Jurkat, Clone E6-1 (cell line): ENCODE results near the gene FXR1.
A peak's percentile ranks its signal among the peaks of the same experiment; 100 is the strongest.
"Not testable (repeated sequence)": the region's sequence is repeated elsewhere in the genome, so short reads cannot be mapped to it uniquely, and the experiment has no call there.

Experiments
- DNase-seq: peaks from one replicate; pipeline ENCODE4 v3.0.0-alpha.2; 2011; ENCODE audit warnings: low read depth, low spot score
- H3K4me3 ChIP-seq: 2 replicates; pipeline ENCODE4 v1.5.1; 2011; ENCODE audit warnings: mild to moderate bottlenecking, low read length, control low read depth, moderate library complexity

Gene FXR1

DNA sequence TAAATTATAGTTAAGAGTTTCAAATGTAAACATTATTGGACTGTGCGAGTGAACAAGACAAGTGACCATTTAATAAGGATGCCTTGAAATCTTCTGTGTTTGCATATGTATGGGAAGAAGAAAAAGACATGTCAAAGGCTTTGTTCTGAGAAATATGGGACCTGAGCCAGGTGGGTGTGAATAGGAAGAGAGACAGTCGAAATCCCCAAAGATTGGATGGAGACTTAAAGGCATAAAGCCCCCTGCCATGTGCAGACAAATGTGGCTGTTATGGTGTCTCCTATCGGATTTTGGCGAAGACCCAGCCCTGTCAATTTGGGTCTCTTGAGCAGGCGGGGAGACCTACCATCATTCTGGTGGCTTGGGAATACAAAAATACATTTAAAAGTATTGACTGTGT is 16.9 kb downstream of the FXR1 start:
- no peak overlapping the region for H3K4me3 ChIP-seq
- no peak for DNase-seq

GRCh38 chr3:180930526-180930925 is 18.1 kb downstream of the FXR1 start:
- no peak overlapping the region for H3K4me3 ChIP-seq
- DNase-seq: no peak

DNA sequence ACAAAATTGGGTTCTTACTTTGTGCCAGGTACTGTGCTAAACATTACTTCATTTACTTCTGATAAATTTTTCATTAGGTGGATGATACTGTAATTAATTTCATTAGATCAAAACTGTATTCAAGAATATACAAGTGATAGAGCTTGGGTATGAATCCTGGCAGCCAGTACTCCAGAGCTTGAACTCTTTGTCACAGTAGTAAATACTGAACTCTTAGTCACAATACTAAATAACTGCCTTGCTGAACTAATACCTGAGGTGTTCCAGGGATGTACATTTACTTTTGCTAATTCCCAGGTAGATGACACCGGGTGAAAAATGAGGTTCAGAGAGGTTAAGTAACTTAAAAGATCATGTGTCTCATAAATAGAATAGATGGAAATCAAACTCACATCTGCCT is 20.3 kb downstream of the FXR1 start:
- H3K4me3 ChIP-seq: no peak overlapping the region
- no peak for DNase-seq

- H3K4me3 ChIP-seq: no peak overlapping the region
- no peak for DNase-seq
Observed at GRCh38 chr3:180934638-180935037, 22.2 kb downstream of the FXR1 start.

DNA sequence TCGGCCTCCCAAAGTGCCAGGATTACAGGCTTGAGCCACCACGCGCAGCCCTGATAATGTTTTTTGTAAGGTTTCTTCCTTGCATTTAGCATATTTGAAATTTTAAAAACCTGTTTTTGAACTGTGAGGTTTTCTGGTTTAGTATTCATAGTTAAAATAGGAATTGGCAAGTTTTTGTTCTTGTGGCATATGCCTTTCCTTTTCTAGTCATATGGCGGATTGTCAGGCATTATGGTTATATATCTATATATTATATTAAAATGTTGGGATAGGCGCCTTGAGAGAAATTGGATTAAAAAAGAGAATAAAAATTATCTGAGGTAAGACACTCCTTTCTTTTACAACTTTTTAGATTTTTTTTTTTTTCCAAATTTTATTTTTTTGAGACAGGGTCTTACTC is 28.4 kb downstream of the FXR1 start:
- no peak overlapping the region for H3K4me3 ChIP-seq
- DNase-seq: no peak

GRCh38 chr3:180947761-180948390 is 35.4 kb downstream of the FXR1 start:
- DNase-seq: no peak
- no peak overlapping the region for H3K4me3 ChIP-seq

DNA sequence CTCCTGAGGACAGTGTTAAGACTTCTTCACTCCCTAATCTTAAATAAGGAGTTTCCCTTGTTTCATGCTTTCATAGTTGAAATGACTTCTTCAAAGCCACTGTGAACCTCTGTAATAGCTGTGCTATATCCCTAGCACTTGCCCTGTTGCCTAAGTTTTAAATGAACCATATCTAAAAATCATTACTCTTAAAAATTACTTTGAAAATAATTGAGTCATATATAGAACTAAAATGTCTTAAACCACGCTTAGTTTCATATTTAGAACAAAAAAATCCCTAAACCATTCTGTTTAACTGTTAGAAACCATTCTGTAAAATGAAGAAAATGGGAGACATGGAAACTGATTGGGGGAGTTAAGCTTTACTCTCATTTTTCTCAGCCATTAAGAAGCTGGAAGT is 47.2 kb downstream of the FXR1 start:
- DNase-seq: no peak
- no peak overlapping the region for H3K4me3 ChIP-seq

DNA sequence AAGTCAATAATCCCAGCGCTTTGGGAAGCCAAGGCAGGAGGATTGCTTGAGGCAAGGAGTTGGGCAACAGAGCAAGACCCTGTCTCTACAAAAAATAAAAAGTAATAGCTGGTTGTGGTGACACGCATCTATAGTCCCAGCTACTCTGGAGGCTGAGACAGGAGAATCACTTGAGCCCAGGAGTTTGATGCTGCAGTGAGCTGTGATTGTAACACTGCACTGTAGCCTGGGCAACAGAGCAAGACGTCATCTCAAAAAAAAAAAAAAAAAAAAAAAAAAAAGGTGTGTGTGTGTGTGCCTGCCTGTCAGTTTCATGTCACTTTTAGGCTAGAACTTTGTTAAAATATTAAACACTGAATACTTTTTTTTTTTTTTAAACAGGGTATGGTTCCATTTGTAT is 48.6 kb downstream of the FXR1 start:
- no peak for DNase-seq
- H3K4me3 ChIP-seq: no peak overlapping the region

- no peak for DNase-seq
- H3K4me3 ChIP-seq: no peak overlapping the region
Observed at GRCh38 chr3:180961552-180961951, 49.1 kb downstream of the FXR1 start.

- H3K4me3 ChIP-seq: no peak overlapping the region
- DNase-seq: no peak
Observed at GRCh38 chr3:180962530-180962929, 50.1 kb downstream of the FXR1 start.

- no peak for DNase-seq
Observed at GRCh38 chr3:180970931-180971330, 58.5 kb downstream of the FXR1 start.

GRCh38 chr3:180973543-180973942 is 61.1 kb downstream of the FXR1 start:
- no peak for DNase-seq
- H3K4me3 ChIP-seq: no peak overlapping the region

More at GRCh38 chr3:180970931-180971330, 58.5 kb downstream of the FXR1 start:
- H3K4me3 ChIP-seq: no peak overlapping the region

- H3K4me3 ChIP-seq: no peak overlapping the region
- no peak for DNase-seq
Observed at GRCh38 chr3:180974286-180974685, 61.8 kb downstream of the FXR1 start.

DNA sequence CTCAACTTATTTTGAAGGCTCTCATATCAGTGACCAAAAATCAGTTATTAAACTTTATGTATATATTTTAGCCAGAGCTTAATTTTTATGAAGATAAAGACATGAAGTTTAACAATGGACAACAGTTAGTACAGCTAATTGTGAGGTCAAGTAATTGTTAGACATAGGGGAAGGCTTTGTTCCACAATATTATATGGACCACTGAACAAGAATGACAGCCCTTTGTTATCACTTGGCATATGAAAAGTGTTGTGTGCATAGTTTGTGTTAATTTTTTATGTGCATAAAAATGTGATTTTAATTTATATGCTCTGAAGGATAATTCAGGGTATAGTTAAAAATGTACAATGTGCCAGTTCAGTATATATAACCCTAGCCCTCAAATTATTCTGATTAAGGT is 65.0 kb downstream of the FXR1 start:
- no peak overlapping the region for H3K4me3 ChIP-seq
- no peak for DNase-seq

DNA sequence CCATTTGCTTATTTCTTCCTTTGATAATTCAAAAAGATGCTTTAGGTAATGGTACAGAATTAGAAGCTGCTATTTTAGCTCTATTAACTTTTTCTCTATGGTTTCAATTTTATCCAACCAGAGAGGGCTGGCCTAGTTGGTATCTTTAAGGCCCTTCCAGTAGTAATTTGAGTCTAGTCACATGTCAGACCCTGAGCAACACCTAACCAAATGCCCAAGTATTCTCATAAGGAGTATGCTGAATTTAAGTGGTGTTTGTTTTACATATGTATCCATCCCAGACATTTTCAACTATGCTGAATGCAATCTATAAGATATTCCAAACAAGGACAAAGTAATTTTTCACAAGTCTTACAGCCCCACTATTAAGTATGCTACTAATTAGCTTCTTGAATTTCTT is 67.5 kb downstream of the FXR1 start:
- DNase-seq: no peak

GRCh38 chr3:180980611-180981010 is 68.1 kb downstream of the FXR1 start:
- H3K4me3 ChIP-seq: no peak overlapping the region
- DNase-seq: no peak

More for the DNA sequence above, 67.5 kb downstream of the FXR1 start:
- H3K4me3 ChIP-seq: no peak overlapping the region

- H3K4me3 ChIP-seq: no peak overlapping the region
- DNase-seq: no peak
Observed at GRCh38 chr3:180981912-180982311, 69.4 kb downstream of the FXR1 start.

DNA sequence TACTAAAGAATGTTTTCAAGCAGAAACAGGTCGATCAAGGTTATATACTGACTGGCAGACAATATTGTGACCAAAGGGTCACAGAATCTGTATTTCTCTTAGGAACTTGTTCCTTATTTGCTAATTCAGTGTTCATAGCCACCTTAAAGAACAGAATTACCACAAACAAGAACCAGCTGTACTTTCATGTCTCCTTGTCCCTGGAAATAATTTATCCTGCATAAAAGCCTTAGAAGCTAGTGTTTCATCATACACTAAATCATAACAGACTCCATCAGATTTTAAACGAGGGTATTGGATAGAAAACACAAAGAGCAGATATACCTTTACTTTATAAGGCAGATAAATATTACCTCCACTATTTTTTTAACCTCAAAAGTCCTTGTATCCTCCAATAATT is 70.7 kb downstream of the FXR1 start:
- no peak overlapping the region for H3K4me3 ChIP-seq
- no peak for DNase-seq

DNA sequence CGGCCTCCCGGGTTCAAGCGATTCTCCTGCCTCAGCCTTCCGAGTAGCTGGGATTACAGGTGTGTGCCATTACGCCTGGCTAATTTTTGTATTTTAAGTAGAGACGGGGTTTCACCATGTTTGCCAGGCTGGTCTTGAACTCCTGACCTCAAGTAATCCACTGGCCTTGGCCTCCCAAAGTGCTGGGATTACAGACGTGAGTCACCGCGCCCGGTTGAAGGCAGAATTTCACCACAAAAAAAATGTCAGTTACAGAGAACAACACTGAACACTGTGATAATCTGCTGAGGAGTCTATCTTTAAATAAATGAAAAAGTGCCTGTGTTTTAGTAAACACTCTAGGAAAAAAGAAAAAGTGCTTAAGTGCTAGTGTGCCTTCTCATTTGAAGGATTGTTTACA is 73.9 kb downstream of the FXR1 start:
- not testable (repeated sequence) for DNase-seq, H3K4me3 ChIP-seq

- no peak overlapping the region for H3K4me3 ChIP-seq
- no peak for DNase-seq
Observed at GRCh38 chr3:180987344-180987743, 74.9 kb downstream of the FXR1 start.

DNA sequence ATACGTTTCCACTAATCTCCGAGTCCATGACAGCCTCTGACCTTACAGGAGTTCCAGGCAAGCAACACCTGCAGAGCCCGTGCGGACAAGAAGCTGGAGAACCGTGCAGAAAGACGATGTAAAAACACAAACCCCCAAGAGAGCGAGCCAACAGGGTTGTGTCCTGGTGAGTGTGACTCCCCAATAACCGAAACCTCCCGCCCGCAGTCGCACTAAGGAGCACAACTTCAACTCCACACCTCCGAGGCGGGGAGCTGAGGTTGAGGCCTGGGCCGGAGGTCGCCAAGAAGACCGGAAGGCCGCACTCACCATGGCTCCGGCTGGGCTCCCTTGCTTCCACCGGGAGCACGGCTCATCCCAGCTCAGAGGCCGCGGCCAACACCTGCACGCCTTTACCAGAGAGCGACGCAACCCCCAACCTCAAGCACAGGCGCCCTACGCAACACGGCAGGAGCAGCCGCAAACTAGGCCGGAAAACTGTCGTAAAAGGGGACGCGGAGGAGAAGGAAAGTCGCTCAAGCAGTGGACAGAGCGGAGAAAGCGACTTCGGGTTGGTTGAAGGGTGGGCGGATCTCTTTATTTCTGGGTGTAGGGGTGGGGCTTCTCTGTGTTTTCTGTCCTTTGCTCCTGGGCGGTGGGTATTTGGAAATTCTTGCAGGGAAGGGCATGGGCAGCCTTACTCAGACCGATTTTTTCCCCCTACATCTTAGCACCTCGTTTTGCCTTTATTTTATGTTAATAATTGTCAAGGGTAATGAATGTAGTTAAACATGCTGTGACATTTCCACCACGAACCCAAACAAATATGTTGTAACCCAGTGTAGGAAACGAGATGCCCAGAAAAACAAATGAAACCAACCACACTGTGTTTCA is 77.1 kb downstream of the FXR1 start, which contains the start of gene DNAJC19:
DNAJC19 (minus strand) TSS at position 446 of the 873 bp plus-strand sequence; CDS start at position 312, 134 bp downstream.
- DNase-seq: peak; percentile 96

More for the DNA sequence above, 77.1 kb downstream of the FXR1 start, which contains the start of gene DNAJC19:
- H3K4me3 ChIP-seq: peak within 1 kb of the TSS; percentile 88
